MCF 10A (cell line): ENCODE results near the gene CHD9. TPM values are rescaled to one million over a fixed set of nuclear protein-coding genes. Genes with fewer than 3 reads are reported as not detected.

ENCODE experiments used
- BruUV-seq: library from RNA; stranded (reverse); fragments of 400-500 nt; replicated peaks from 2 replicates; lab custom pipeline; 2021; lab: Mats Ljungman, UMichigan
- CTCF ChIA-PET: fragments of 300-600 bp; sonication (Branson Sonifier 250); formaldehyde crosslinking; extraction: SDS; loops from one replicate; lab custom pipeline; 2021; ENCODE audit warnings: antibody characterized with exemption, inconsistent platforms; lab: Yijun Ruan, JAX
- POLR2A ChIA-PET: fragments of 300-600, 350-650 bp; sonication (Branson Sonifier 250); formaldehyde crosslinking; extraction: SDS; loops from one replicate; lab custom pipeline; 2020; ENCODE audit warnings: antibody characterized with exemption, inconsistent platforms; lab: Yijun Ruan, JAX
- DNase-seq: peaks from one replicate; pipeline ENCODE4 v3.0.0-alpha.2; 2018; ENCODE audit not compliant: unreplicated experiment
- H3K27ac Mint-ChIP-seq: one replicate; pipeline ENCODE4 v1.8.0; 2022; ENCODE audit warnings: mild to moderate bottlenecking, low read depth, mixed read lengths; ENCODE audit not compliant: unreplicated experiment
- H3K27me3 Mint-ChIP-seq: one replicate; pipeline ENCODE4 v1.8.0; 2022; ENCODE audit warnings: mixed read lengths; ENCODE audit not compliant: insufficient read depth, unreplicated experiment
- H3K36me3 Mint-ChIP-seq: one replicate; pipeline ENCODE4 v1.8.0; 2022; ENCODE audit warnings: mild to moderate bottlenecking, moderate library complexity, mixed read lengths; ENCODE audit not compliant: insufficient read depth, unreplicated experiment
- H3K4me1 Mint-ChIP-seq: one replicate; pipeline ENCODE4 v1.8.0; 2022; ENCODE audit warnings: mixed read lengths; ENCODE audit not compliant: insufficient read depth, unreplicated experiment
- H3K4me3 Mint-ChIP-seq: one replicate; pipeline ENCODE4 v1.8.0; 2022; ENCODE audit warnings: mild to moderate bottlenecking, moderate library complexity, mixed read lengths; ENCODE audit not compliant: unreplicated experiment
- H3K9me3 Mint-ChIP-seq: one replicate; pipeline ENCODE4 v1.8.0; 2022; ENCODE audit warnings: mixed read lengths; ENCODE audit not compliant: unreplicated experiment
- intact Hi-C: fragments of 100-400 bp; cut with micrococcal nuclease; formaldehyde crosslinking; loops from 2 replicates; pipeline ENCODE4 v1.14.1; 2022
- total RNA-seq: library from RNA; stranded (reverse); gene quantifications from 2 replicates; pipeline ENCODE4 v1.2.3, GENCODE V29; 2022
- TF ChIP-seq, protein P1 (sequence below): fragments of 200-600 bp; IDR thresholded peaks from one replicate; pipeline ENCODE4 v1.8.0; 2022; ENCODE audit warnings: antibody characterized with exemption, mild to moderate bottlenecking; ENCODE audit not compliant: unreplicated experiment

The CHD9 gene
- total RNA-seq, 1 experiment from 2014 or later: 62.8 TPM

GRCh38 chr16:53090591-53091411 is 36.0 kb downstream of the CHD9 start:
- H3K4me3 Mint-ChIP-seq: peak overlapping the region; percentile 67
- POLR2A ChIA-PET: interaction anchor here (0.6 to 3.3 kb wide), 11 partner anchors 9 to 1046 kb away, joined by 3 to 22 read pairs (median 3); partner anchors contain the start of genes CHD9 and CHD9NB

DNA sequence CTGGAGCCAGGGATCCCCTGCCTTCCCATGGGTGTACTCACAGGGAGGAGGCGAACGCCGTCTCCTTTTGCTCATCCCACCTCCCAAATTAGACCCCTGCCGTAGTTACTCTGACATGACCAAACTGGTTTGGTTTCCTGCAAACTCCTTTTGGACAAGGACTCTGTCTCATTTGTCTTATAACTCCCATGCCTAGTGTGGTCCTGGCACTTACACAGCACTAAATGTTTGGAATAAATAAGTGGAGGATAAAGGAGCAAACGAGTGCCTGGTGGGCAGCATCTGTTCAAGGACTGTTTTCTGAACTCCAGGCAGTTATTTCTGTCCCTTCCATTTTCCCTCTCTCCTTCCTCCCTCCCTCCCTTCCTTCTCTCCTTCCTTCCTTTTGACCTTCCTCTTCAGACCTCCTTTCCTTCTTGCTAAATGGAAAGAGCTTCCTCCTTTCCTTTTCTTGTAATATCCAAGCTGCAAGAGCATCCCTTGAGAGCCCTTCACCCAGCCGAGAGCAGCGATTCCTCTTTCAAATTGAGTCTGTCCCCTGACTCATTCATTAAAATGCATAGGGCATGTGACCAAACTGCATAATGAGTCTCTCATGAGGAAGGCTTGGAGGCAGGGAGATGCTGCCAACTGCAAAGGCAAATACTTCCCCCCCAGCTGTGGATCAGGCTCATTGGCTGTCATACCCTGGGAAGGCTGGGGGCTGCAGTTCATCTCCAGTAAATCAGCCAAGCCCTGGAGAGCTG is 36.8 kb downstream of the CHD9 start:
- BruUV-seq: no TSS peak
- ChIA-PET POLR2A (interaction anchor here (0.6 to 3.3 kb wide), 12 partner anchors 8 to 339 kb away, joined by 3 to 22 read pairs (median 6); partner anchors contain the start of genes CHD9 and CHD9NB), CTCF (interaction anchor here (1.5 to 2.4 kb wide), 2 partner anchors 12 to 36 kb away, joined by 3 to 9 read pairs; no protein-coding TSS in a partner anchor)
- intact Hi-C loops: no loop called here
- DNase-seq: peak; percentile 68
- TF ChIP-seq, protein P1, sequence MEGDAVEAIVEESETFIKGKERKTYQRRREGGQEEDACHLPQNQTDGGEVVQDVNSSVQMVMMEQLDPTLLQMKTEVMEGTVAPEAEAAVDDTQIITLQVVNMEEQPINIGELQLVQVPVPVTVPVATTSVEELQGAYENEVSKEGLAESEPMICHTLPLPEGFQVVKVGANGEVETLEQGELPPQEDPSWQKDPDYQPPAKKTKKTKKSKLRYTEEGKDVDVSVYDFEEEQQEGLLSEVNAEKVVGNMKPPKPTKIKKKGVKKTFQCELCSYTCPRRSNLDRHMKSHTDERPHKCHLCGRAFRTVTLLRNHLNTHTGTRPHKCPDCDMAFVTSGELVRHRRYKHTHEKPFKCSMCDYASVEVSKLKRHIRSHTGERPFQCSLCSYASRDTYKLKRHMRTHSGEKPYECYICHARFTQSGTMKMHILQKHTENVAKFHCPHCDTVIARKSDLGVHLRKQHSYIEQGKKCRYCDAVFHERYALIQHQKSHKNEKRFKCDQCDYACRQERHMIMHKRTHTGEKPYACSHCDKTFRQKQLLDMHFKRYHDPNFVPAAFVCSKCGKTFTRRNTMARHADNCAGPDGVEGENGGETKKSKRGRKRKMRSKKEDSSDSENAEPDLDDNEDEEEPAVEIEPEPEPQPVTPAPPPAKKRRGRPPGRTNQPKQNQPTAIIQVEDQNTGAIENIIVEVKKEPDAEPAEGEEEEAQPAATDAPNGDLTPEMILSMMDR: no peak
- peaks cover 15% of the 10 kb centered on the region for H3K36me3 Mint-ChIP-seq
- H3K9me3 Mint-ChIP-seq: no peaks in the 10 kb centered on the region
- H3K4me1 Mint-ChIP-seq: peaks cover 47% of the 10 kb centered on the region
- H3K4me3 Mint-ChIP-seq: peak overlapping the region; percentile 67
- peak overlapping the region; percentile 50 for H3K27ac Mint-ChIP-seq
- H3K27me3 Mint-ChIP-seq: no peaks in the 10 kb centered on the region

More at GRCh38 chr16:53090591-53091411, 36.0 kb downstream of the CHD9 start:
- Mint-ChIP-seq H3K9me3 (no peaks in the 10 kb centered on the region), H3K36me3 (peaks cover 15% of the 10 kb centered on the region), H3K27me3 (no peaks in the 10 kb centered on the region), H3K27ac (peak overlapping the region; percentile 50), H3K4me1 (peaks cover 51% of the 10 kb centered on the region)
- TF ChIP-seq, protein P1: no peak
- CTCF ChIA-PET: interaction anchor here (1.3 to 2.4 kb wide), 4 partner anchors 9 to 35 kb away, joined by 3 to 9 read pairs (median 4); no protein-coding TSS in a partner anchor
- intact Hi-C loops: no loop called here
- no TSS peak for BruUV-seq
- peak; percentile 99 for DNase-seq

- ChIA-PET CTCF (interaction anchor here (1.5 to 1.7 kb wide), 2 partner anchors 13 to 37 kb away, joined by 3 to 4 read pairs; no protein-coding TSS in a partner anchor), POLR2A (interaction anchor here (0.7 to 2.9 kb wide), 8 partner anchors 7 to 125 kb away, joined by 3 to 19 read pairs (median 6); partner anchors contain the start of genes CHD9 and CHD9NB)
- peak overlapping the region; percentile 25 for H3K4me3 Mint-ChIP-seq
- no peak for DNase-seq
- peaks cover 15% of the 10 kb centered on the region for H3K36me3 Mint-ChIP-seq
- TF ChIP-seq, protein P1: no peak
- H3K4me1 Mint-ChIP-seq: peaks cover 51% of the 10 kb centered on the region
- H3K27me3 Mint-ChIP-seq: no peaks in the 10 kb centered on the region
- no peak overlapping the region for H3K27ac Mint-ChIP-seq
- no peaks in the 10 kb centered on the region for H3K9me3 Mint-ChIP-seq
- no TSS peak for BruUV-seq
- intact Hi-C loops: no loop called here
These were observed 37.5 kb downstream of the CHD9 start for GRCh38 chr16:53092284-53092683.
